HCT116 (cell line): ENCODE data around the gene PSG7.
"Not testable (repeated sequence)": the region's sequence is repeated elsewhere in the genome, so short reads cannot be mapped to it uniquely, and the experiment has no call there.

Experiments
- CEBPB ChIP-seq: IDR thresholded peaks from 2 replicates; pipeline ENCODE4 v1.6.1; 2012; ENCODE audit warnings: low read depth
- CTCF ChIP-seq, 3 experiments: fragments of 200-600 bp in 1 of 3; sonication (generic) in 1 of 3; IDR thresholded peaks in 2 of 3; conservative IDR thresholded peaks in 1 of 3; 2 replicates each; pipeline ENCODE4 v1.5.1; 2012 to 2017; ENCODE audit warnings: low read depth in 2 of 3, low read length in 2 of 3, antibody characterized with exemption in 1 of 3, borderline replicate concordance in 1 of 3, control low read depth in 1 of 3, mild to moderate bottlenecking in 1 of 3, mixed read lengths in 1 of 3, mixed run types in 1 of 3, moderate library complexity in 1 of 3; ENCODE audit not compliant: insufficient read depth in 1 of 3
- EZH2 ChIP-seq: fragments of 200-600 bp; sonication (generic); IDR thresholded peaks from 2 replicates; pipeline ENCODE4 v1.6.1; 2017; ENCODE audit warnings: antibody characterized with exemption, mixed run types
- MAX ChIP-seq: IDR thresholded peaks from 2 replicates; pipeline ENCODE4 v1.6.1; 2012
- POLR2A ChIP-seq: IDR thresholded peaks from 2 replicates; pipeline ENCODE4 v1.7.0; 2011; ENCODE audit warnings: borderline replicate concordance; ENCODE audit not compliant: insufficient read depth, insufficient read length; ENCODE audit errors: extremely low read depth
- POLR2AphosphoS5 ChIP-seq: IDR thresholded peaks from 2 replicates; pipeline ENCODE4 v1.6.1; 2011; ENCODE audit warnings: mild to moderate bottlenecking, low read depth, low read length, moderate library complexity
- SIN3A ChIP-seq: IDR thresholded peaks from 2 replicates; pipeline ENCODE4 v1.6.1; 2012; ENCODE audit warnings: low read depth
- ZBTB33 ChIP-seq: IDR thresholded peaks from 2 replicates; pipeline ENCODE4 v1.6.1; 2011; ENCODE audit warnings: mild to moderate bottlenecking, low read length, moderate library complexity; ENCODE audit not compliant: insufficient replicate concordance; ENCODE audit errors: extremely low read depth

GRCh38 chr19:42920971-42921370, 16.0 kb downstream of the PSG7 start:
- TF ChIP-seq CEBPB; EZH2; MAX; CTCF (IDR thresholded peaks at IDR 0.05 in 2 of 3, conservative IDR thresholded peaks at IDR 0.05 in 1 of 3; ENCODE audit: borderline replicate concordance in 1 of 3, insufficient read depth in 1 of 3, low read depth in 2 of 3, low read length in 2 of 3); SIN3A; ZBTB33; POLR2A; POLR2AphosphoS5: not testable (repeated sequence)
